Activated CD8-positive, alpha-beta memory T cell treated with anti-CD3 and anti-CD28 coated beads, Interleukin-2, amount 50 U/mL, for 1 hour (primary cell): ENCODE data around the gene LRRC45.
"Not testable (repeated sequence)": the region's sequence is repeated elsewhere in the genome, so short reads cannot be mapped to it uniquely, and the experiment has no call there.

ENCODE experiments used
- DNase-seq: peaks from one replicate; pipeline ENCODE4 v3.0.0-alpha.2; 2020; ENCODE audit errors: extremely low read depth

The LRRC45 gene

DNA sequence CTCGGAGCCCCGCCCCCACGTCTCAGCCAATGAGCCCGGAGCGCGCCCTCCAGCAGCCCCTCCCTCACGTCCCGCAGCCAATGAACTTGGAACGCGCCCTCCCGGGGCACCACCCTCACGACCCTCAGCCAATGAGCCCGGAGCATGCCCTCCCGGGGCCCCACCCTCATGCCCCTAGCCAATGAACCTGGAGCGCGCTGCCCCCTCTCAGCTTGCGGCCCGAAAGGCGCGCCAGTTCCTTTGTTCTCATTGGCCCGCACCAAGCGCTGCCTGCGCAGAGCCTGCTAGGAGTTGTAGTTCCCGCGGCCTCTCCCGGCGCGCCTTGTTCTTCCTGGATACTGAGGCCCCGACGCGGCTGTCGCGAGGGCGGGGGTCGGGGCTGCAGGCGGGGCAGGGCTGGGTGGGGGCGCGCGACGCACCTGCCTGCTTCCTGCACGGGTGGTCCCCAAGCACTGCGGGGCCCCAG, at the start of gene LRRC45:
Gene LRRC45, plus strand, starts transcription at position 325 of the 466 bp plus-strand sequence. CDS start 339 bp downstream, outside the sequence.
- DNase-seq: peak; percentile 99

DNA sequence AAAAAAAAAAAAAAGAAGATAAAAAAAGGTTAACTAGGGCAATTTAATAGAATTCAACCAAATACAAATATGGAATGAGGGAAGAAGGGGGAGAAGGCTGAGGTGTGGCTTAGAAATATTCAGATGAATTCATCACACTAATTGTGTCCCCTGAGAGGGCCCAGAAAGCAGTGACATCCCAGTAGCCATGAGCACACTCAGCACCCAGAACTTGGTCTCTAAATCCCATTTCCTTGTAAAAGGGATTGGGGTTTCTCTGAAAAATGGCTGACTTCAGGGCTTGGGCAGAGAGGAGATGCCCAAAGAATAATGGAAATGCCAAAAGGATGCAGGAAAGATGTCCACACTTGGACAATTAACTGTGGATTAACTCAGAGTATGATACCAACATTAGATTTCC, 49.7 kb upstream of the LRRC45 start:
- DNase-seq: no peak

DNA sequence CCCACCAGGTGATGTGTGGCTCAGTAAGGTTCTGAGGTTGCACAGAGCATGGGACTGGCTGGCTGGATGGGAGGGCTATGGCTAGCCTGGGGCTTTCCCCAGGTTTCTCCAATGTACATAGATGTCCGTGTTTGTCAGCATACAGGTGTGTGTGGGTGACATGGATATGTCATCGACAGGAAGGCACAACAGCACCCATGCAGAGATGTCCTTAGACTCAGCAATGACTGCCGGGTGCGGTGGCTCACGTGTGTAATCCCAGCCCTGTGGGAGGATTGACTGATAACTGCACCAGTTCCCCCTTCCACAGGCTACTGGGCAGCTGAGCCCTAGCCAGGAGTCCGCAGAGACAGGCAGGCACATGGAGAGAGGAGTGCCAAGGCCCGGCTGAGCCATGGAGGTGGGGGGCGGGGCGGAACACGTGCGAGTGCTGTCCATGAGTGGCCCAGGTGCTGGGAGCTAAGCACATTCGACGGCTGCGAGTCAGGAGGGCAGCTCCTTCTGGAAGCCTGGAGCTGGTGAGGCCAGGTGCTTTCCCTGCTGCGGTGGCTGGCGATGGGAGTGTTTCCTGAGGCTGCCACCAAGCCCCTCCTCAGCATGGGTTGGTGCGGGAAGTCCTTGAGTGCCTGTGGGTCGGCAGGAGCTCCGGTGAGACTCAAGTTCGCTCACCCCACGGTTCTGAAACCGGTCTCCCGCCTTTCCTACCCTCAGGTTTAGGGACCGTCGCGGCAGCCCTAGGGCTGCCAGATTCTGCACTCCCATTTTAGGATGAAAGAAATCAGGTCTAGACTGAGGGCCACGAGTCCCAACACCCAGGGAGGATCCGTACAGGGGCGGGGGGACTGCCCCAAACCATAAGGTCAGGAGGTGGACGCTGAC, 46.5 kb upstream of the LRRC45 start:
- no peak for DNase-seq

DNA sequence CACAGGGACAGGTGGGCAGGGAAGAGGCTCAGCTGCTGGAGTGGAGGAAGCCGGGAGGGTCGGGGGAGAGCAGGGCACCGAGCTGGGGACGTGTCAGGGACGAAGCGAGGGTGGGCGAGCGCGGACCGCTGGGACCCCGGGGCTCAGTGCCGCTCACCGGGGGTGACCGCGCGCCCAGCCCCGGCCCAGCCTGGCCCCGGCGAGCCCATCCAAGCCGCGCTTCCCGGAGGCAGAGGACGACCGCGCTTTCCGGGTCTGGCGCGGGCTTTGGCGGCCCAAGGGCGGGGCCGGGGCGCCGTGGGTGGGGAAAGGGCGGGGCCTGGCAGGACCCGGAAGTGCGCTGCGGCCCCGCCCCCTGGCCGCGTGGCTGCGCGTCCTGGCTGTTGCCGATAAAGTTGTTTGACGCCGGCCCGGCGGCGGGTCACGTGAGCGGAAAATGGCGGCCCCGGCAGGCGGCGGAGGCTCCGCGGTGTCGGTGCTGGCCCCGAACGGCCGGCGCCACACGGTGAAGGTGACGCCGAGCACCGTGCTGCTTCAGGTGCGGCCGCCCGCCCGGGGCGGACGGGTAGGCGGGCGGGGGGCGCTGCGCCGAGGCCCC, 45.8 kb upstream of the LRRC45 start, which contains the start of gene ASPSCR1:
Gene ASPSCR1, plus strand, starts transcription at position 419 of the 598 bp plus-strand sequence. Its CDS starts 18 bp downstream, at position 437.
- DNase-seq: peak; percentile 70

DNA sequence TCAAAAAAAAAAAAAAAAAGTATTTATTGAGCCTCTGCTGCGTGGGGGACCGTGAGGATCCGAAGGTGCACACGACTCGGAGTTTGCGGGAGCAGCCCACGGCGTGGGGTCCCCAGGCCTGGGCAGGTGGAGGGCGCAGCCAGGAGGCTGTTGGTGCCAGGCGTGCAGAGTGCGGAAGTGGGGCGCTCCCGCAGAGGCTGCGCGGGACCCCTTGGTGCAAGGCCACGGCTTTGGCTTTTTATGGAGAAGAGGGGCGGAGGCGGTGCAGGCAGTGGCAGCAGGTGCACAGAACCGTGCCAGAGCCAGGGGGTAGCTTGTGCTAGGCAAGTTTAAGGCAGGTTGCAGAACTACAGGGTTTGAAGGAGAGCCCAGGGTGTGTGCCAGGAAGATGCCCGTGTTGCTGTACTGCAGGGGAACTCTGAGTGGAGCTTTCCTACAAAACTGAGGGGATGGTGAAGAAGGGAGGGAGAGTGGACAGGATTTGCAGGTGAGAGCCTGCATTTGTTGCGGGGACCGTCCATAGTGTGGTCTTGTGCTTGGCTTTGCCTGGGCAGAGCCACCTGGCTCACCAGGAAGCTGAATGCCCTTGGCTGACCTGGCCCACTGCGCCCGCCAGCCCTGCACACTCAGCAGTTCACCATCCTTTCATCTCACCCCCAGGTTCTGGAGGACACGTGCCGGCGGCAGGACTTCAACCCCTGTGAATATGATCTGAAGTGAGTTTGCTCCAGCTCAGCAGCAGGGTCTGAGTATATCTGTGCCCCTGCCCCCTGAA, 44.4 kb upstream of the LRRC45 start:
- no peak for DNase-seq

DNA sequence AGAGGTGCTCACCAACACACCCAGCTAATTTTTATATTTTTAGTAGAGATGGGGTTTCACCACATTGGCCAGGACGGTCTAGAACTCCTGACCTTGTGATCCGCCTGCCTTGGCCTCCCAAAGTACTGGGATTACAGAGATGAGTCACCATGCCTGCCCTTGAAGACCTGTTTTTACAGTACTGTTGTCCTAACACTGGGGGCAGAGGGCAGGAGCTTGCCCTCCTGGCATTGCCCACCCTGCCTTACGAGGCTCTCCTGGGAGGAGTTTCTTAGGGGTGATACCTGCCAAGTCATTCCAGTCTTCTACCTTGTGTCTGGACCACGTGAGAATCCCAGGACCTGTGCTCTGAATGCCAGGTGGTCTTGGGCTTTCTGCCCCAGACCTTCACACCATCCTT, 43.0 kb upstream of the LRRC45 start:
- DNase-seq: no peak

DNA sequence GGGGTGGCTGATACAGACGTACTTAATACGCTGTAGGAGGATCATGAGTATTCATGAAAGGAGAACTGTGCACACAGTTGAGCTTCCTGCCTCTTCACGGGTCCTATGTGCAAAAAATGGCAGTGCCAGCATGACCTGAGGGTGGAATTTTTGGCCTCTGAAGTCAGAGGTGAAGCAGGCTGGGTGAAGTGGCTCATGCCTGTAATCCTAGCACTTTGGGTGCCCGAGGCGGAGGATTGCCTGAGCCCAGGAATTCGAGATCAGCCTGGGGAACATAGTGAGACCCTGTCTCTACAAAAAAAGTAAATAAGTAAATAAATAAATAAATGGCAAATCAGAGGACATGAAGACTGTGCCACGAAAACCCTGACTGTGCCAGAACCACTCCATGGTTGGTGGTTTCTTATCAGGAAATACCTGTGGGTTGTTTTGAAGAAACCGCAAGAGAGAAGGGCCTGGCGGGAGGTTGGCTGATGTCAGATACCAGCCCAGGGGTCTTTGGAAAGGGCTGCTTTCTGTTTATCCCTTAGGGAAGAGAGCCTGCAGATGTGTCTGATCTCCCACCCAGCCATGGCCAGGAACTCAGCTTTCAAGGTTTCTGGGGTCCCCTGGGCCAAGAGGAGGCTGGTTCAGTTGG, 42.3 kb upstream of the LRRC45 start:
- DNase-seq: no peak

DNA sequence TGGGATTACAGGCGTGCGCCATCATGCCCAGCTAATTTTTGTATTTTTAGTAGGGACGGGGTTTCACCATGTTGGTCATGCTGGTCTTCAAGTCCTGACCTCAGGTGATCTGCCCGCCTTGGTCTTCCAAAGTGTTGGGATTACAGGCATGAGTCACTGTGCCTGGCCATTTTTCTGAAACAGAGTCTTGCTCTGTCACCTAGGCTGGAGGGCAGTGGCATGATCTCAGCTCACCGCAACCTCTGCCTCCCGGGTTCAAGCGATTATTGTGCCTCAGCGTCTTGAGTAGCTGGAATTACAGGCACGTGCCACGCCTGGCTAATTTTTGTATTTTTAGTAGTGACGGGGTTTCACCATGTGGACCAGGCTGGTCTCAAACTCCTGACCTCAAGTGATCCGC, 41.6 kb upstream of the LRRC45 start:
- not testable (repeated sequence) for DNase-seq

DNA sequence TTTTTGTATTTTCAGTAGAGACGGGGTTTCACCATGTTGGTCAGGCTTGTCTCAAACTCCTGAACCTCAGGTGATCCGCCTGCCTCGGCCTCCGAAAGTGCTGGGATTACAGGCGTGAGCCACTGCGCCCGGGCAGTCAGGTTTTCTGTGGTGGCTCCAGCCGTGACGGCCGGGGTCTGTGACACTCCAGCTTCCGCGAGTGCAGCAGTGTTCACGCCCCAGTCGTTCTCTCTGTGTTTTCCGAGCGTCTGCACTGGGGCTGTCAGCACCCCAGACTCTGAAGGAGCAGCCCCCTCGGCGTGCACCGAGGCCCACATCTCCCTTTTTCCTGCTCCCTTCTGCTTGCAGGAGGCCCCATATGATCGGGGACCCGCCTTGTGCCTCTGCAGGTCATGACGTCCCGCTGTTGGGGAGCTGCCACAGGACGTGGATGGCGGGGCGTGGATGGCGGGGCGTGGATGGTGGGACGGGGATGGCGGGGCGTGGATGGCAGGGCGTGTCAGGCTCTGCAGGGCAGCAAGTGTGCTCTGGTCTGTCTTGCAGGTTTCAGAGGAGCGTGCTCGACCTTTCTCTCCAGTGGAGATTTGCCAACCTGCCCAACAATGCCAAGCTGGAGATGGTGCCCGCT, 40.0 kb upstream of the LRRC45 start:
- no peak for DNase-seq

DNA sequence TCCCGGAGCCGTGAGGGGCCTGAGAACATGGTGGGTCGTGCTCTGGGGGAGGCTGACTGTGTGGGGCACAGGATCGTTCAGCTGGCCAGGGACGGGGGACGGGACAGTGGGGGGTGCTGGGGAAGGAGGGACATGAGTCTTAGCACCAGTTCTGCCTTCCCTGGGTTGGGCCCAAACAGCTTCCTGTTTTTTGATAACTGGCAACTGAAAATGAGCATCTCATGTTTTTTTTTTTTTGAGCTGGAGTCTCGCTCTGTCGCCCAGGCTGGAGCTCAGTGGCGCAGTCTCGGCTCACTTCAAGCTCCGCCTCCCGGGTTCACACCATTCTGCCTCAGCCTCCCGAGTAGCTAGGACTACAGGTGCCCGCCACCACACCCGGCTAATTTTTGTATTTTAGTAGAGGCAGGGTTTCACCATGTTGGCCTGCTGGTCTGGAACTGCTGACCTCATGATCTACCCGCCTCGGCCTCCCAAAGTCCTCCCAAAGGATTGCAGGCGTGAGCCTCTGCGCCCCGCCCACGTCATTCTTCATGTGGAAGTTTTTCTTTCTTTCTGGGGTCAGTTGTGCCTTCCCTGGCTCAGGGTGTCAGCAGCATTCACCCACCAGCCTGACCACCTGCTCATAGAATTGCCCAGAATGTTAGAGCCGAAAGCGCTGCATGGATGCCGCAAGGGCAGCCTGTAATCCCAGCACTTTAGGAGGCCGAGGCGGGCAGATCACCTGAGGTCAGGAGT, 39.3 kb upstream of the LRRC45 start:
- DNase-seq: no peak

DNA sequence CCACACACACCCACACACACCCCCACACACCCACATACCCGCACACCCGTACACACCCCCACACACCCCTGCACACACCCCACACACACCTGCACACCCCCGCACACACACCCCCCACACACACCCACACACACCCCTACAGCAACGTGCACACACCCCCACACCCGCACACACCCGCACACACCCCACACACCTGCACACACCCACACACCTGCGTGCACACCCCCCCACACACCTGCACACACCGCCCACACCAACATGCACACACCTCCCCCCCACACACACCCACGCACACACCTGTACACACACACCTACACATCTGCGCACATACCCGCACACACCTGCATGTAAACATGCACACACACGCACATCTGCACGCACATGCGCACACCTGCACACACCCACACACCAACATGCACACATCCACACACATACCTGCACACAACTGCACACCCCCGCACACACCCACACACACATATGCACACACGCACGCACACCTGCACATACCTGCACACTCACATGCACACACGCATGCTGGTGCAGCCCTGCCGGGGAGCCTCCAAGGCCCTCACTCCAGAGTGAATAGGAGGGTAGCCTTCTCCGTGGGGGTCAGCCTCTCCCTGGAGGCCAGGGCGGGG, 38.2 kb upstream of the LRRC45 start:
- DNase-seq: no peak

DNA sequence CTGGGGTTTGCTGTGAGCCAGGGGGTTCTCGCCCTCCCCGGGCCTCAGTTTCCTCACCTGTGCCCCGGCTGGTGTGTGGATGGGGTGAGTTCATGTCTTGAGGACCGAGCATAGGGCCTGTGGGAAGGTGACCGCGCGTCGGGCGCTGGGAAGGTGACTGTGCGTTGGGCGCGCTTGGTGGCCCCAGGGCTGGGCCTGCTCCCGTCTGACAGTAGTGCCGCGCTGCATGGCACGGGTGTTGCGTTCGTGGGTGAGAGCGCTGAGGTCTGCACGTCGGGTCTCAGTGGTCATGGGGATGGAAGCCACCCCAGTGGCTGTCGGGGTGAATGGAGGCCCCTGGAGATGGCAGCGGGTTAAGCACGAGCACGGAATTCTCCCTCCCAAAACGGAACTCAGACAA, 36.5 kb upstream of the LRRC45 start:
- DNase-seq: no peak

DNA sequence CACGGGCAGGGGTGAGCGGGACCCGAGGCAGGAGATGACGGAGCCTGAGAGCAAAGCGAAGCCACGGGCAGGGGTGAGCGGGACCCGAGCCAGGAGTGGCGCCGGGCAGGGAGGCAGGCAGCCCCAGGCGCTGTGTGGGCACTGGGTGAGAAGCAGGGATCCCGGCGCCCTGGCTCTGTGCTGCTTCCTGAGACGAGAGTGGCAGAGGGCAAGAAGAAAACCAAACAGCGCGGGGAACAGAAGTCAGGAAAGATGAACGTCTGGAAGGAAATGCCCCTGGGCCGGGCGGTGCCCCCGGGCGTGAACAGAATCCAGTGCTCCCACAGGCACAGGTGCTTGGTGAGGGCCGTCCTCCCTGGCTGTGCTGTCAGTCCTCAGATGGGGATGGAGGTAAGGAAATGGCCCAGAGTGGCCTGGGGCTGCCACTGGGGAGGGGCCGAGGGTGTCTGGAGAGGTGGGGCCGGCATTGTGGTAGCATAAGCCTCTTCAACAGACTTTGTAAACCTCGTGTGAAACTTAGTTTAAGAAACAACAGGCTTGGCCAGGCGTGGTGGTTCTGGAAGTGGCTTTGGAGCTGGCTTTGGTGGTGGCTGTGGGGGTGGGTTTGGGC, 35.8 kb upstream of the LRRC45 start:
- DNase-seq: no peak

DNA sequence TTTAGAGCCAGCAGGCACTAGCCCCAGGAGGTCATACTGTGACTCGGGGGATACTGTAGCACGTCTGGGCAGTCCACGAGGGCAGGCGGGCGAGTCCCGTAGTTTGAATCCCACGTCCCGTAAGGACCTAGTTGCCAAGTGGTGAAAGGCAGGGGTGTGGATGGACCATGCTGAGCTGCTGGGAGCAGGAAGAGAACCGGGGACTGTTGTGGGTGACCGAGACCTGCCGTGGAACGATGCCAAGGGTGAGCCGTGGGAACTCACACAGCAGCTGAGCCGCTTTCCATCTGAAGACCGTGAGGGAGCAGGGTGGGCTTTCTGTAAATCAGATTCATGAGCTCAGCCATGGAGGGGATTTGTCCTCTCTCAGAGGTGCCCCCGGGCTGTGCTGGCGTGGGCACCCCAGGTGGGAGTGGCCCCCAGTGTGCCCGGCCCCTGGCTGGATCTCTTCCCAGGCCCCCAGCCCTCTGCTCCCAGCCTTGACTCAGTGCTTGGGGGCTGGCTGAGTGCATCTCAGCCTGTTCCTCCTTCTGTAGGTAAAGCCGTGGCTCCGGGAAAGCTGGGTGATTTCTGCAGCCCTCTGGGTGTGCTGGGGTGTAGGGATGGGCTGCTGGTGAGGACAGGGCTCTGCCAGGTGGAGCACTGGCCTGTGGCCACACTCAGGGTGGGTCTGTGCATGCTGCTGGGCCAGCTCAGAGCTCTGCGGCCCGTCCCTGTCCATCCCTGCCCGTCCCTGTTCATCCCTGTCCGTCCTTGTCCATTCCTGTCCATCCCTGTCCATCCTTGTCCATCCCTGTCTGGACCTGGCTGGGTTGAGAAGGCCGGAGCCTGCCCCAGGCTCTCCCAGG, 32.0 kb upstream of the LRRC45 start:
- no peak for DNase-seq

DNA sequence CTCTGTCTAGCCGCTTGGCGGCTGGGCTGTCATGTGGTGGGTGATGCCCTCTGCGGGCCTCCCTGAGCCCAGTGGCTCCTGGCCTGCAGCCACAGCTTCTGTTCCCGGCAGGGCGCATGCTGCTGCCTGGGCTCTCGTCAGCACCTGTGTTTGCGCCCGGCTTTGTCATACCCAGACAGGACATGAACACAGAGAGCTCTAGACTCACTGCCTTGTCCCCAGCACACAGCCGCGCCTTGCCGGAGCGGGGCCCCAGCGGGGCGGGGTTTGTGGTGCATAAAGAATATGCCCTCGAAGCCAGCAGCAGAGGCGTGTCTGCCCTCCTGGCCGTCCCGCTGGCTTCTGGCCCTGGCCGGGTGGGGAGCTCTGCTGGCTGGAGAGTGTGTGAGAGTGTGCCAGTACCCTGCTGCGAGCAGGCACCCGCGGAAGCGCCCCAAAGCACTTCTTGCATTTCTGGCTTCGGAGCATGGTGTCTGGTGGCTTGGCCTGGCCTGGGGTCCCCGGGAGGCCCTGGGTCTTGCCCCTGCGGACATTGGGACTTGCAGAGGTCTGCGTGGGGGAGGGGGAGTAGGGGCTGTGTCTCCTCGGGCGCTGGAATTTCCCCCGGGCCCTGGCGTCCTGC, 31.3 kb upstream of the LRRC45 start:
- no peak for DNase-seq

DNA sequence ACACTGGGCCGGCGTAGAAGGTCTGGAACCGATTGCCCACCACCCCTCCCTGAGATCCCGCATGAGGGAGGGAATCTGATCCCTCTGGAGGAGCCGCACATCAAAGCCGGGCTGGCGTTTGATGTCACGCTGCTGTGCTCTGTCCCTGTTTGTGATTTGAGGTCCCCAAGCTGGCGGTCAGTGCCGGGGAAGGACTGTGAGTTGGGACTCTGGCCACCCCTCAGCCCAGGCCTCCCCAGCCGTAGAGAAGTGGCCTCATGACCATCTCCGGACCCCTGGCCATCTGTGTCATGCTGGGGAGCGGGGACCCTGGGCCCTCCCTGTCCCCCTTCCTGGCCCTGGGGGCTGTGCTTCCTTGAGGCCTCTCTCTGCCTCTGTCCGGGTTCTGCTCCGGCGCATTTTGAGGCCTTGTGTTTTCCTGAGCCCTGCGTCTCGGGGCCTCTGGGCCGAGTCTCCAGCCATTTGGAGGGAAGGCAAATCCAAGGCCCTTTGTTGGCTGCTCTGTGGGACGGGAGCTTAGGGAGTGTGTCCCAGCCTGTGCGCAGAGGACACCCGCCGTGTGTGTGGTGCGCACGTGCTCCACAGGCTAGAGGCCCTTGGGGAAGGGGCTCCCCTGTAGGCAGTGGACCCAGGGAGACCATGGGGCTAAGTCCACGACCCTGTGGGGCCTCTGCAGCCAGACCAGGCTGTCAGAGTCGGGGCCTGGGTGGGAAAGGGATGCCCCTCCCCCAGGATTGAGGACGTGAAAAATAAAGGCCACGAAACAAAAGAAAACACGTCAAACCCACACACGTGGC, 30.6 kb upstream of the LRRC45 start:
- no peak for DNase-seq
